GM15510 (cell line): ENCODE measurements around the gene ADGRA3.

Experiments used
- POLR2A ChIP-seq: IDR thresholded peaks from 3 replicates; pipeline ENCODE4 v1.6.1; 2011; ENCODE audit warnings: borderline replicate concordance; ENCODE audit not compliant: insufficient read length; ENCODE audit errors: extremely low read depth

Gene ADGRA3

DNA sequence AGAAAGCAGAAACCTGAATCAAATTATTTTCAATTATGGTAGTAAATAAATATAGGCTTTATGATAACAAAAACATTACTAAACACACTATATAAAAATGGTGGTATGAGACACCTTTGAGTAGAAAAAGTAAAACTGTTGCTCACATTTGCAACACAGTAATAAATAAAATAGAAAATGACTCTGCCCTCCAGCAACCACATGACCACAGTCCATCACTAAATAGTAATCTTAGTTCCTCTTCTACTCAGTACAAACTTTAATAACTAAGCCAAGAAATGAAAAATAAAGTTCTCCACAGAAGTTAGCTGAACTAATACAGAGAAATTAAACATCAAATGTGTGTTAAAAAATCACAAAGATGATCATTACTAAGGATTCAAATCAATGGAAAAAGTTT lies 108.5 kb downstream of the ADGRA3 start:
- no peak for TF ChIP-seq POLR2A

GRCh38 chr4:22398671-22399070 lies 117.2 kb downstream of the ADGRA3 start:
- TF ChIP-seq POLR2A, result no peak

GRCh38 chr4:22391551-22391950 lies 124.3 kb downstream of the ADGRA3 start:
- TF ChIP-seq POLR2A, result no peak

DNA sequence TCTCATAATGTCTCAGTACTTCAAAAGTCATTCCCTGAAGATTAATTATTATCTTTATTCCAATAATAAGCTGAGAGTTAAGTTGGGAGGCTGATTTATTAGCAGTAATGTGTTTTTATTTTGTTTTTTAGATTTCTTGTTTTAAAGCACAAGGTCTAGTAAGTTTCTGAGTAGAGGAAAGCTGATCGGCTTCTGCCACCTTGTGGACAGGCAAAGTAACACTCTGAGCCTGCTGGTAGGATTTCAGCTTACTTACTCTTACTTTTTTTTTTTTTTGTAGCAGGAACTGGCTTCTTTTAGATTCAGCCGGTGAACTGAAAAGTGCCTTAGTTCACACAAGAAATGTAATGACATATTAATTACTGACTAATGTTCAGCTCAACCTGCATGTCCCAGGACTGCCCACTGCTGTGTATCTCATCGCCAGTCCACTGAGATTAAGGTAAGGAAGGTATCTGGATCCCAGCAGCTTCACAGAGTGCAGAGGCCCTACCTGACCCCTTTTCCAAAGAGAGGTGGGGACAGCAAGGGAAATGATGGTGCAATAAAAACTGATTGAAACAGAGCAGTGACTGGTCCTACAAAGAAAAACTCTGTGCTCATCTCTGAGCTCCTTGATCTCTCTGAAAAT lies 126.5 kb downstream of the ADGRA3 start:
- TF ChIP-seq POLR2A, result no peak

GRCh38 chr4:22385611-22386011 lies 130.3 kb downstream of the ADGRA3 start:
- no peak for TF ChIP-seq POLR2A

DNA sequence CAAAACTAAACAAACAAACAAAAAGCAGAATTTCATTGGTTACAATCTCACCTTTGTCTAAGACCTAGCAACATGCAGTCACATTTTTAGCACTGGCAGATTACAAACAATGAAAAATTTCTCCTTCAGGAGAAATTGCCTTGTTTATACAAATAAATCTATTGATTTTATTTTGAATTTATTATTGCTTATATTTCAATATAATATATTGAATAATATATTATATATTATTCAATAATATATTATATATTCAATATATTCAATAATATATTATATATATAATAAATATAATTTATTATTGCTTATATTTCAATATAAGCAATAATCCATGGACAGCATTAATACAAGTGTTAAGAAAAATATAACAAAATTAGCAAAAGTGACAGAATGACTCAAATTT lies 131.7 kb downstream of the ADGRA3 start:
- no peak for TF ChIP-seq POLR2A

DNA sequence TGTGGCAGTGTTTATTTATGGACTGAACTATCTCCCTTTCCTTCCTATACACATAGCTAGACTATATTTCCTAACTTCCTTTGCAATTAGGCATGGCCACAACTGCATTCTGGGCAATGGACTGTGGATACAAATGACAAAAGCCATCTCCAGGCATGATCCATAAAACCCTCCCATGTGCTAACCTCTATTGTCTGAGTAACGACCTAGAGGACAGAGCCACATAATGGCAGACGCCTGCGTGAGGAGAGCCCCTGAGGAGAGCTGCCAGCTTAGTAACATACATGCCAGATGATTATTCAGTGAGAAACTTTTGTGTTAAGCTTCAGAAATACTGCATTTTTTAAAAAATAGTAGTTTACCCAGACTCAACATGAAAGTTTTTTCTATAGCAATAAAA lies 142.9 kb downstream of the ADGRA3 start:
- no peak for TF ChIP-seq POLR2A

GRCh38 chr4:22369901-22370562 lies 145.8 kb downstream of the ADGRA3 start:
- TF ChIP-seq POLR2A, result no peak

GRCh38 chr4:22363787-22364186 lies 152.1 kb downstream of the ADGRA3 start:
- TF ChIP-seq POLR2A, result no peak

GRCh38 chr4:22363036-22363435 lies 152.8 kb downstream of the ADGRA3 start:
- TF ChIP-seq POLR2A, result no peak

DNA sequence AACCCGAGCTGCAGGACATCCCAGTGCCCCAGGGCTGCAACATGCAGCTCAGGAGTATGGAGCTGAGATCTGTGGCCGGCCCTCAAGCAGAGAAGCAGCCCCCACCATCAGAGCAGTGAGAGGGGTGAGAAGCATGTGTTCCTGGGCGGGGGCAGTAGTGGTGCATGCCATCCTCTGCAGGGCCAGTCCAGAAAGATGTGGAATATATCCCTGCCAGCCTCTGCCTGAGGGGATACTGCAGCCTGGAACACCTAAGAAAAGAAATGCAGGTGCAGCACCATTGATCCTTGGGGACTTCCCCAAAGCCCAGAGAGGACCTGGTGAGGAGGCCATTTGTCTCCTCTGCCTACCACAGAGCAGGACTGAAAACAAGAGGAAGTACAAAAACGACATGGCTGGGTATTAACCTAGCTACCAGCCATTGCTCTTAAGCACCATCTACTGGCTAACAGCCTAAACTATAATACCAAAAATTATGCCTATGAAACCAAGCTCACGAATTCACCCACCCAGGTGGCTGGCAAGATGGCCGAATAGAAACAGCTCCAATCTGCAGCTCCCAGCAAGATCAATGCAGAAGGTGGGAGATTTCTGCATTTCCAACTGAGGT lies 158.8 kb downstream of the ADGRA3 start:
- no peak for TF ChIP-seq POLR2A

DNA sequence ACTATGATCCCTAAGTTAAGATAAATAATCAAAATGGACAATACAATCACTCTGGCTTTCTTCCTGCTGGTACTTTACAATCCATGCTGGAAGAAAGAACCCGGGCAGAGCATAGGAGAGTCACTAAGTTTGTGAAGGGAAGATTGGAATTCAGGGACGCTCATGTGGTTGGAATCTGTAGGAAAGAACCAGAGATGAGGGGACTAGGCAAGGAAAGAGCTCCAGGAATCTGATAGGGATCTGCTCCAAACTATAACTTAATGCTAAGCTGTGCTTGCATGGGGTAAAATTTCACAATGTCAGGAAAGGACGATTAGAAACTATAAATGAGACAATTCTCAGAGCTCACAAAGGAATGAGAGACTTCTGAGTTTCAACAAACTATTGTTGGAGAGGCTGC lies 167.5 kb downstream of the ADGRA3 start:
- TF ChIP-seq POLR2A, result no peak

- TF ChIP-seq POLR2A, result no peak
These were observed 170.2 kb downstream of the ADGRA3 start for GRCh38 chr4:22345678-22346077.

DNA sequence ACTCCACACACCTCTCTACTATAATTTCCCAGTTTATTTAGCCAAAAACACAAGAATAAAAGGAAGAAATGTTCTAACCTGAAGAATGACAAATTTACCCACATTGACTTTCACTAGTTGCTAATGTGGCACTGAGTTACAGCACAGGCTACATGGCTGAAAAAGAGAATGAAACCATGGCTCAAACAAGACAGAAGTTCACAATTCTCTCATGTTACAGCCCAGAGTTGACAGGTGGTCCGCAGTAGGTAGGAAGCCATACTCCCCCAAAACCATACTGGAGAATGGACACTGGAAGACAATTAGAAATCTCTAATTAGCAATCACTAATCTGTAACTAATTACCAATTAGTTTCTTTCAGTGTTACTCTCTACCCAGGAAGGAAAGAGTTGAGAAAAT lies 170.8 kb downstream of the ADGRA3 start:
- no peak for TF ChIP-seq POLR2A

GRCh38 chr4:22343606-22344005 lies 172.3 kb downstream of the ADGRA3 start:
- no peak for TF ChIP-seq POLR2A

DNA sequence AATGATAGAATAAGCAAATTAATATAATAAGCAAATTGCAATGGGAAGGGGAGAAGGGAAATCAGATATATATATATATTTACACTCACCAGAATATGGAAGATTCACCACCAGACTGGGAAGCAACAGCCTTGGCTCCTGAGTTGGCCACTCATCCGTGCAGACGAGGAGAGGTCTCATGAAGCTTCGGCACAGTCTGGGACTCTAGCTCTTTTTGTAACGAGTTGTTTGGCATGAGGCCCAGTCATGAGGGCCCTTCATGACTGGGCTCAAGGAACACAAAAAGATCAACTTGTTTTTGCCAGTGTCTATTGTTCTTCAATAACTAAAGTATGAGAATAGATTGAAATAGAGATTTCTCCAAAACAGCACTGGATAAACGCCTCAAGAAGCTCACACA lies 176.4 kb downstream of the ADGRA3 start:
- TF ChIP-seq POLR2A, result no peak
